Omental fat pad (tissue), 4 donors: ENCODE data around the gene CREB5. TPM values are rescaled to one million over a fixed set of nuclear protein-coding genes. Genes with fewer than 3 reads are reported as not detected.

Experiments used
- ATAC-seq: fragments of 150-250 bp; one replicate; pipeline ENCODE4 v1.9.1; 2016; ENCODE audit warnings: mild to moderate bottlenecking, moderate library complexity; ENCODE audit not compliant: low FRiP score
- DNase-seq: peaks from one replicate; pipeline ENCODE4 v3.0.0-alpha.2; 2019; ENCODE audit warnings: low spot score
- total RNA-seq, 4 donors: library from RNA; depleted of rRNA; stranded (reverse); fragments of >200 nt; gene quantifications; one replicate each; pipeline ENCODE4 v1.1.0, GENCODE V29; 2016
- TF ChIP-seq, protein P1 (sequence below), 3 donors: fragments of 450-650 bp; IDR thresholded peaks; one replicate each; pipeline ENCODE4 v1.5.1; 2016 to 2017; ENCODE audit warnings: antibody characterized with exemption in 3 of 3, mild to moderate bottlenecking in 3 of 3, moderate library complexity in 2 of 3

CREB5 gene
- total RNA-seq, 4 donors from 2014 or later: 27.9 to 87.0 (median 42.9) TPM

DNA sequence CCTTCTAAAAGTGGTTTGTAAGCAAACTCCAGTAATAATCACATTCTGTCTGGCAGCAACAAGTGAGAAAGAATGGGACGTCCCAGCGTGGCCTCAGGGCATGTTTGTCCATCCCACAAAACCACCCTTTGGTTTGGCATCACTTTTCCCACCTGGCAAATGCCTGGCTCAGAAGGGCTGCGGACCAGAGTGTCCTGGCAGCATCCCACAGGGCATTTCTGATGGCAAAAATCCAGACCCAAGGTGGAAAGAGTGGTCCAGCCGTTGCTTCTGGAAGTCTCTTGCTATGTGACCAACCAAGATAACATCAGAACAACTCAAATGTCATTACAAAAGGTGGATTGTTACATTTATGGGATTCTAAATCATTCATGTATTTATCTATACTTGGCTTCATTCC, 174.4 kb downstream of the CREB5 start:
- ATAC-seq (no peak), DNase-seq (no peak)
- TF ChIP-seq, protein P1, sequence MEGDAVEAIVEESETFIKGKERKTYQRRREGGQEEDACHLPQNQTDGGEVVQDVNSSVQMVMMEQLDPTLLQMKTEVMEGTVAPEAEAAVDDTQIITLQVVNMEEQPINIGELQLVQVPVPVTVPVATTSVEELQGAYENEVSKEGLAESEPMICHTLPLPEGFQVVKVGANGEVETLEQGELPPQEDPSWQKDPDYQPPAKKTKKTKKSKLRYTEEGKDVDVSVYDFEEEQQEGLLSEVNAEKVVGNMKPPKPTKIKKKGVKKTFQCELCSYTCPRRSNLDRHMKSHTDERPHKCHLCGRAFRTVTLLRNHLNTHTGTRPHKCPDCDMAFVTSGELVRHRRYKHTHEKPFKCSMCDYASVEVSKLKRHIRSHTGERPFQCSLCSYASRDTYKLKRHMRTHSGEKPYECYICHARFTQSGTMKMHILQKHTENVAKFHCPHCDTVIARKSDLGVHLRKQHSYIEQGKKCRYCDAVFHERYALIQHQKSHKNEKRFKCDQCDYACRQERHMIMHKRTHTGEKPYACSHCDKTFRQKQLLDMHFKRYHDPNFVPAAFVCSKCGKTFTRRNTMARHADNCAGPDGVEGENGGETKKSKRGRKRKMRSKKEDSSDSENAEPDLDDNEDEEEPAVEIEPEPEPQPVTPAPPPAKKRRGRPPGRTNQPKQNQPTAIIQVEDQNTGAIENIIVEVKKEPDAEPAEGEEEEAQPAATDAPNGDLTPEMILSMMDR (IDR thresholded peaks at IDR 0.05): no peak

- no peak for DNase-seq
- ATAC-seq: no peak
- TF ChIP-seq, protein P1 (IDR thresholded peaks at IDR 0.05): no peak
Observed at GRCh38 chr7:28587211-28587610, 174.9 kb downstream of the CREB5 start.

- DNase-seq (no peak), ATAC-seq (no peak)
- TF ChIP-seq, protein P1 (IDR thresholded peaks at IDR 0.05): no peak
Observed at GRCh38 chr7:28588602-28589001, 176.3 kb downstream of the CREB5 start.

GRCh38 chr7:28591041-28591674, 178.8 kb downstream of the CREB5 start:
- ATAC-seq (no peak), DNase-seq (no peak)
- TF ChIP-seq, protein P1 (IDR thresholded peaks at IDR 0.05): no peak

- TF ChIP-seq, protein P1 (IDR thresholded peaks at IDR 0.05): no peak
- DNase-seq: no peak
- ATAC-seq: no peak
Observed at GRCh38 chr7:28591725-28592349, 179.5 kb downstream of the CREB5 start.

GRCh38 chr7:28592861-28593260, 180.5 kb downstream of the CREB5 start:
- TF ChIP-seq, protein P1 (IDR thresholded peaks at IDR 0.05): no peak
- no peak for ATAC-seq
- no peak for DNase-seq

- TF ChIP-seq, protein P1 (IDR thresholded peaks at IDR 0.05): no peak
- no peak for ATAC-seq
Observed at GRCh38 chr7:28595076-28595475, 182.8 kb downstream of the CREB5 start.

More at GRCh38 chr7:28595076-28595475, 182.8 kb downstream of the CREB5 start:
- no peak for DNase-seq
